OCI-LY3 (cell line): ENCODE data around the gene C1orf216.

Experiments used
- H2AFZ ChIP-seq: fragments of 200-600, 300-600 bp; shearing (Covaris generic); 2 replicates; pipeline ENCODE4 v1.6.0; 2014; ENCODE audit warnings: antibody characterized with exemption, low read depth, low read length
- H3K27ac ChIP-seq: fragments of 200-600, 300-600 bp; sonication (generic); 2 replicates; pipeline ENCODE4 v1.5.1; 2014; ENCODE audit warnings: mild to moderate bottlenecking, low read length, moderate library complexity, mixed read lengths
- H3K27me3 ChIP-seq: fragments of 200-600, 300-600 bp; sonication (generic); 2 replicates; pipeline ENCODE4 v1.6.1; 2014; ENCODE audit warnings: low read depth, low read length, mixed read lengths
- H3K36me3 ChIP-seq: fragments of 200-600, 300-600 bp; sonication (generic); replicated peaks from 2 replicates; pipeline ENCODE3; 2014; ENCODE audit warnings: low read depth, low read length, mixed read lengths
- H3K4me1 ChIP-seq: fragments of 300-600, 200-600 bp; sonication (generic); 2 replicates; pipeline ENCODE4 v1.6.1; 2014; ENCODE audit warnings: low read length, mixed read lengths
- H3K4me2 ChIP-seq: fragments of 200-600, 300-600 bp; sonication (generic); 2 replicates; pipeline ENCODE4 v1.6.1; 2014; ENCODE audit warnings: low read length, mixed read lengths
- H3K4me3 ChIP-seq: fragments of 300-600, 200-600 bp; sonication (generic); 2 replicates; pipeline ENCODE4 v1.5.1; 2014; ENCODE audit warnings: antibody characterized with exemption, mild to moderate bottlenecking, low read length, moderate library complexity
- H3K79me2 ChIP-seq: fragments of 300-600, 200-600 bp; shearing (Covaris generic); 2 replicates; pipeline ENCODE4 v1.6.1; 2014; ENCODE audit warnings: mild to moderate bottlenecking, low read length, mixed read lengths
- H3K9ac ChIP-seq: fragments of 300-600, 200-600 bp; shearing (Covaris generic); 2 replicates; pipeline ENCODE4 v1.6.0; 2014; ENCODE audit warnings: mild to moderate bottlenecking, low read length, moderate library complexity
- H3K9me3 ChIP-seq: fragments of 200-600, 300-600 bp; shearing (Covaris generic); 2 replicates; pipeline ENCODE4 v1.6.1; 2014; ENCODE audit warnings: low read length, mixed read lengths; ENCODE audit not compliant: insufficient read depth
- H4K20me1 ChIP-seq: fragments of 200-600, 300-600 bp; sonication (generic); 2 replicates; pipeline ENCODE4 v1.6.1; 2016; ENCODE audit warnings: low read length, mixed read lengths; ENCODE audit not compliant: insufficient read depth
- CTCF ChIP-seq: fragments of 200-600, 300-600 bp; sonication (generic); IDR thresholded peaks from 2 replicates; pipeline ENCODE4 v1.5.1; 2014; ENCODE audit warnings: antibody characterized with exemption, low read length, low read depth
- EZH2phosphoT487 ChIP-seq: fragments of 200-600 bp; shearing (Covaris generic); IDR thresholded peaks from 2 replicates; pipeline ENCODE4 v1.6.1; 2018; ENCODE audit warnings: antibody characterized with exemption, mixed run types, low read depth

C1orf216 gene

GRCh38 chr1:35688161-35688560 lies 30.5 kb downstream of the C1orf216 start:
- H3K4me1 ChIP-seq = peaks cover 5% of the 10 kb centered on the region
- H4K20me1 ChIP-seq = no peaks in the 10 kb centered on the region
- H3K27me3 ChIP-seq = peaks cover 4% of the 10 kb centered on the region; the same call in 1 of the 2 replicates
- H3K9ac ChIP-seq = no peak overlapping the region
- no peak overlapping the region for H3K4me3 ChIP-seq
- H3K36me3 ChIP-seq = no peaks in the 10 kb centered on the region
- no peaks in the 10 kb centered on the region for H3K9me3 ChIP-seq
- H3K4me2 ChIP-seq = no peak overlapping the region
- H3K79me2 ChIP-seq = no peaks in the 10 kb centered on the region
- H2AFZ ChIP-seq = no peak overlapping the region
- no peak for TF ChIP-seq CTCF
- no peak overlapping the region for H3K27ac ChIP-seq

- Histone ChIP-seq H3K79me2 (no peaks in the 10 kb centered on the region), H3K4me1 (peaks cover 14% of the 10 kb centered on the region), H3K4me3 (0 out of 2 replicates have a peak overlapping the region, but pooled peaks have one; percentile 22), H3K27ac (no peak overlapping the region), H3K27me3 (peaks cover 4% of the 10 kb centered on the region; the same call in 1 of the 2 replicates), H3K9ac (no peak overlapping the region), H4K20me1 (no peaks in the 10 kb centered on the region), H3K9me3 (no peaks in the 10 kb centered on the region), H3K36me3 (no peaks in the 10 kb centered on the region), H3K4me2 (peak overlapping the region; percentile 68), H2AFZ (no peak overlapping the region; the same call in 1 of the 2 replicates)
- TF ChIP-seq EZH2phosphoT487 = no peak
- TF ChIP-seq CTCF = no peak
These were observed 35.7 kb downstream of the C1orf216 start for GRCh38 chr1:35683012-35683411.

GRCh38 chr1:35680271-35680670 lies 38.4 kb downstream of the C1orf216 start:
- no peaks in the 10 kb centered on the region for H3K9me3 ChIP-seq
- H3K4me2 ChIP-seq = no peak overlapping the region
- no peak overlapping the region for H3K27ac ChIP-seq
- H3K36me3 ChIP-seq = no peaks in the 10 kb centered on the region
- no peak overlapping the region for H2AFZ ChIP-seq
- no peak overlapping the region for H3K4me3 ChIP-seq
- TF ChIP-seq CTCF = no peak
- no peaks in the 10 kb centered on the region for H3K79me2 ChIP-seq
- no peaks in the 10 kb centered on the region for H4K20me1 ChIP-seq
- H3K4me1 ChIP-seq = peaks cover 14% of the 10 kb centered on the region
- no peaks in the 10 kb centered on the region for H3K27me3 ChIP-seq
- no peak overlapping the region for H3K9ac ChIP-seq

GRCh38 chr1:35675773-35676172 lies 42.9 kb downstream of the C1orf216 start:
- Histone ChIP-seq H3K4me1 (no peaks in the 10 kb centered on the region), H2AFZ (no peak overlapping the region), H3K27ac (no peak overlapping the region), H3K4me3 (no peak overlapping the region), H4K20me1 (no peaks in the 10 kb centered on the region), H3K9me3 (no peaks in the 10 kb centered on the region), H3K9ac (no peak overlapping the region), H3K79me2 (no peaks in the 10 kb centered on the region), H3K36me3 (no peaks in the 10 kb centered on the region), H3K4me2 (no peak overlapping the region), H3K27me3 (no peaks in the 10 kb centered on the region)
- TF ChIP-seq EZH2phosphoT487 = no peak
- no peak for TF ChIP-seq CTCF
